Tongue (tissue), 3 donors: ENCODE results near the gene TBC1D13. TPM values are rescaled to one million over a fixed set of nuclear protein-coding genes. Genes with fewer than 3 reads are reported as not detected.
"Not testable (repeated sequence)": the region's sequence is repeated elsewhere in the genome, so short reads cannot be mapped to it uniquely, and the experiment has no call there.

Experiments used
- DNase-seq: peaks from one replicate; pipeline ENCODE4 v3.0.0-alpha.2; 2015
- small RNA-seq: library from RNA; depleted of rRNA; stranded (forward); fragments of <200 nt; gene quantifications from one replicate; pipeline ENCODE3, GENCODE V24; 2014; ENCODE audit warnings: low replicate concordance
- total RNA-seq: library from RNA; depleted of rRNA; stranded (reverse); fragments of >200 nt; gene quantifications from one replicate; pipeline ENCODE4 v1.2.3, GENCODE V29; 2014

The TBC1D13 gene
- total RNA-seq, 1 donor from 2014 or later = 22.9 TPM

- no peak for DNase-seq
These were observed 59.6 kb downstream of the TBC1D13 start for GRCh38 chr9:128846680-128847030.

DNA sequence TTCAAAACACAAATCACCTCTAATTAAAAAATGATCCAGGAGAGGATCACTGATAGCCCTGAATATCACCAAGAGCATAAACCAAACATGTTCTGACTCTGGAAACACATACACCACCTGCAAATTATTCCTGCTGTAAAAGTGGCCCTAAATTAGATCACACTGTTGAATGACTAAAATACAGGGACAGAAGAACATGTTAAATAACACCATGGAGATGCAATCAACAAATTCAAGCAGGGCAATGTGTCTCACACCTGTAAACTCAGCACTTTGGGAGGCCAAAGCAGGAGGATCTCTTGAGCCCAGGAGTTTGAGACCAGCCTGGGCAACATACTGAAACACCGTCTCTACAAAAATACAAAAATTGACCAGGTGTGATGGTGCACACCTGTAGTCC, 60.8 kb downstream of the TBC1D13 start:
- DNase-seq = no peak

GRCh38 chr9:128851024-128851423, 64.0 kb downstream of the TBC1D13 start:
- not testable (repeated sequence) for DNase-seq

DNA sequence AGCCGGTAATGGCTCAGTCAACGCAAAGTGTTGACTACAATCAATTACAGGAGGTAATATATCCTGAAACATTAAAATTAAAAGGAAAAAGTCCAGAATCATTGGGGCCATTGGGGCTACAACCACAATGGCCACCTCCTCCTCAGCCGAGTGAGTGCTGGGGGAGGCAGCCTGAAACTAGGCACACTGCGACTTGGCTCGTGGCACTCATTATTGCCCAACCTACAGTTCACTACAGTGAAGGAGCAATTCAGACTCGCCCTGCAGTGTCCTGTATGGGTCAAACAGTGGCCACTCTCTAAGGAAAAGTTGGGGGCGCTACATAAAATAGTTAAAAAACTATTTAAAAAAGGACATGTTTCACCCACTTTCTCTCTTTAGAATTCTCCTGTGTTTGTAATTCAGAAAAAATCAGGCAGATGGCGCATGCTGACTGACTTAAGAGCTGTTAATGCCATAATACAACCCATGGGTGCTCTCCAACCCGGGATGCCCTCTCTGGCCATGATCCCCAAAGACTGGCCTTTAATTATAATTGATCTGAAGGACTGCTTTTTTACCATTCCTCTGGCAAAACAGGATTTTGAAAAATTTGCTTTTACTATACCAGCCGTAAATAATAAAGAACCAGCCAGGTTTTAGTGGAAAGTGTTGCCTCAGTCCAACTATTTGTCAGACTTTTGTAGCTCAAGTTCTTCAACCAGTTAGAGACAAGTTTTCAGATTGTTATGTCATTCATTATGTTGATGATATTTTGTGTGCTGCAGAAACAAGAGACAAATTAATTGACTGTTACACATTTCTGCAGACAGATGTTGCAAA, 64.9 kb downstream of the TBC1D13 start:
- DNase-seq = peak; percentile 48

- DNase-seq = not testable (repeated sequence)
These were observed 65.6 kb downstream of the TBC1D13 start for GRCh38 chr9:128852646-128853045.

- not testable (repeated sequence) for DNase-seq
These were observed 67.4 kb downstream of the TBC1D13 start for GRCh38 chr9:128854454-128854853.

GRCh38 chr9:128858476-128858875, 71.4 kb downstream of the TBC1D13 start:
- DNase-seq = not testable (repeated sequence)

Small RNA genes lying within 50 kb of the gene (small RNA-seq; reads per million reads assigned to genes)
- gene RF00017 = not detected

Other genes starting within 250 kb of the TBC1D13 start
- gene SPTAN1, start 234.7 kb upstream of the TBC1D13 start, total RNA-seq = 335 TPM
- 37.0 TPM for gene DYNC2I2, start 130.4 kb upstream of the TBC1D13 start, total RNA-seq
- gene SET, start 98.0 kb upstream of the TBC1D13 start, total RNA-seq = 307 TPM
- 5.9 TPM for gene PKN3, start 84.8 kb upstream of the TBC1D13 start, total RNA-seq
- 4.1 TPM for gene ZDHHC12, start 63.1 kb upstream of the TBC1D13 start, total RNA-seq
- gene ZER1, start 15.3 kb upstream of the TBC1D13 start, total RNA-seq = 56.1 TPM
- 30.7 TPM for gene ENDOG, start 31.2 kb downstream of the TBC1D13 start, total RNA-seq
- 17.1 TPM for gene SPOUT1, start 42.5 kb downstream of the TBC1D13 start, total RNA-seq
- 7.3 TPM for gene KYAT1, start 94.7 kb downstream of the TBC1D13 start, total RNA-seq
- gene LRRC8A, start 94.9 kb downstream of the TBC1D13 start, total RNA-seq = 25.8 TPM
- gene PHYHD1, start 133.7 kb downstream of the TBC1D13 start, total RNA-seq = 26.0 TPM
- gene DOLK, start 160.3 kb downstream of the TBC1D13 start, total RNA-seq = 9.5 TPM
- 47.6 TPM for gene NUP188, start 160.4 kb downstream of the TBC1D13 start, total RNA-seq
- gene SH3GLB2, start 241.1 kb downstream of the TBC1D13 start, total RNA-seq = 67.9 TPM
- 25.2 TPM for gene MIGA2, start 249.4 kb downstream of the TBC1D13 start, total RNA-seq